HG02571 (cell line): ENCODE results near the gene COL4A1.

ENCODE experiments used
- ATAC-seq: cut with Tn5 transposase; IDR thresholded peaks from one replicate; pipeline ENCODE4 v1.9.1; 2021; ENCODE audit warnings: mild to moderate bottlenecking, moderate library complexity; ENCODE audit not compliant: unreplicated experiment

Gene COL4A1

GRCh38 chr13:110228936-110229904, 77.7 kb downstream of the COL4A1 start:
- no peak for ATAC-seq

GRCh38 chr13:110227864-110228643, 78.9 kb downstream of the COL4A1 start:
- ATAC-seq = no peak

- no peak for ATAC-seq
Measured at GRCh38 chr13:110227416-110227815, 79.5 kb downstream of the COL4A1 start.

- no peak for ATAC-seq
Measured at GRCh38 chr13:110225609-110226574, 81.1 kb downstream of the COL4A1 start.

- no peak for ATAC-seq
Measured at GRCh38 chr13:110225003-110225402, 82.0 kb downstream of the COL4A1 start.

- ATAC-seq = no peak
Measured at GRCh38 chr13:110224519-110224918, 82.4 kb downstream of the COL4A1 start.

GRCh38 chr13:110221406-110222117, 85.4 kb downstream of the COL4A1 start:
- ATAC-seq = no peak

- ATAC-seq = no peak
Measured at GRCh38 chr13:110220471-110220870, 86.5 kb downstream of the COL4A1 start.

GRCh38 chr13:110218581-110219201, 88.3 kb downstream of the COL4A1 start:
- ATAC-seq = no peak

GRCh38 chr13:110217811-110218210, 89.1 kb downstream of the COL4A1 start:
- ATAC-seq = no peak

GRCh38 chr13:110217085-110217484, 89.9 kb downstream of the COL4A1 start:
- no peak for ATAC-seq

GRCh38 chr13:110216398-110217041, 90.4 kb downstream of the COL4A1 start:
- no peak for ATAC-seq

- no peak for ATAC-seq
Measured at GRCh38 chr13:110216006-110216397, 91.0 kb downstream of the COL4A1 start.

- no peak for ATAC-seq
Measured at GRCh38 chr13:110215606-110216005, 91.4 kb downstream of the COL4A1 start.

GRCh38 chr13:110214637-110215036, 92.3 kb downstream of the COL4A1 start:
- no peak for ATAC-seq

GRCh38 chr13:110213461-110214074, 93.4 kb downstream of the COL4A1 start:
- no peak for ATAC-seq

GRCh38 chr13:110212529-110212928, 94.4 kb downstream of the COL4A1 start:
- ATAC-seq = no peak

- ATAC-seq = no peak
Measured at GRCh38 chr13:110211735-110212134, 95.2 kb downstream of the COL4A1 start.

- no peak for ATAC-seq
Measured at GRCh38 chr13:110211046-110211445, 95.9 kb downstream of the COL4A1 start.
